Hepatocyte (in vitro differentiated cells): Measurements from ENCODE around the gene ORM2. TPM values are rescaled to one million over a fixed set of nuclear protein-coding genes. Genes with fewer than 3 reads are reported as not detected.

Experiments used
- DNase-seq: peaks from one replicate; pipeline ENCODE4 v3.0.0-alpha.2; 2016; ENCODE audit warnings: low spot score
- H2AFZ ChIP-seq: fragments of 200-600 bp; sonication (generic); 2 replicates; pipeline ENCODE4 v1.6.0; 2016; ENCODE audit warnings: antibody characterized with exemption, mild to moderate bottlenecking
- H3K27ac ChIP-seq: fragments of 200-600 bp; sonication (generic); 2 replicates; pipeline ENCODE4 v1.5.1; 2016; ENCODE audit warnings: mild to moderate bottlenecking
- H3K27me3 ChIP-seq: fragments of 200-600 bp; sonication (generic); 2 replicates; pipeline ENCODE4 v1.6.1; 2016
- H3K36me3 ChIP-seq: fragments of 200-600 bp; sonication (generic); replicated peaks from 2 replicates; pipeline ENCODE4 v1.5.1; 2016; ENCODE audit warnings: low read depth; ENCODE audit not compliant: insufficient read depth
- H3K4me1 ChIP-seq: fragments of 200-600 bp; sonication (generic); 2 replicates; pipeline ENCODE4 v1.5.1; 2016; ENCODE audit warnings: mild to moderate bottlenecking, moderate library complexity; ENCODE audit not compliant: insufficient read depth
- H3K4me2 ChIP-seq: fragments of 200-600 bp; sonication (generic); 2 replicates; pipeline ENCODE4 v1.6.0; 2016
- H3K4me3 ChIP-seq: fragments of 200-600 bp; sonication (generic); 2 replicates; pipeline ENCODE4 v1.5.1; 2016; ENCODE audit warnings: mild to moderate bottlenecking
- H3K79me2 ChIP-seq: fragments of 200-600 bp; sonication (generic); 2 replicates; pipeline ENCODE4 v1.6.0; 2017; ENCODE audit warnings: mild to moderate bottlenecking
- H3K9me2 ChIP-seq: fragments of 200-600 bp; sonication (generic); replicated peaks from 2 replicates; pipeline ENCODE4 v1.6.0; 2017; ENCODE audit warnings: mild to moderate bottlenecking; ENCODE audit not compliant: insufficient read depth
- H3K9me3 ChIP-seq: fragments of 200-600 bp; sonication (generic); 2 replicates; pipeline ENCODE4 v1.5.1; 2016; ENCODE audit warnings: low read depth, mild to moderate bottlenecking
- H4K20me1 ChIP-seq: fragments of 200-600 bp; sonication (generic); 2 replicates; pipeline ENCODE4 v1.6.0; 2016; ENCODE audit warnings: mild to moderate bottlenecking; ENCODE audit not compliant: insufficient read depth, poor library complexity, severe bottlenecking
- CTCF ChIP-seq: fragments of 200-600 bp; sonication (generic); IDR thresholded peaks from 2 replicates; pipeline ENCODE4 v1.5.1; 2016; ENCODE audit warnings: antibody characterized with exemption, mild to moderate bottlenecking; ENCODE audit not compliant: poor library complexity
- EZH2 ChIP-seq: fragments of 200-600 bp; sonication (generic); IDR thresholded peaks from 2 replicates; pipeline ENCODE4 v1.6.1; 2016; ENCODE audit warnings: antibody characterized with exemption, mild to moderate bottlenecking, borderline replicate concordance
- EZH2phosphoT487 ChIP-seq: fragments of 200-600 bp; sonication (generic); IDR thresholded peaks from one replicate; pipeline ENCODE4 v1.6.1; 2018; ENCODE audit warnings: antibody characterized with exemption, mild to moderate bottlenecking, low read depth, moderate library complexity; ENCODE audit not compliant: unreplicated experiment, severe bottlenecking
- WGBS: methylation state at CpG from one replicate; pipeline ENCODE4 v1.1.6; 2016; ENCODE audit warnings: low lambda C conversion rate; ENCODE audit errors: missing lambda C conversion rate; 5-methylcytosine and 5-hydroxymethylcytosine counted together
- polyA plus RNA-seq: library from polyadenylated mRNA; unstranded; fragments of >200 nt; fragmentation: Nextera tagmentation; extraction: Ambion mirVana; gene quantifications from 2 replicates; pipeline ENCODE4 v1.2.1, GENCODE V29; 2016
- total RNA-seq: library from RNA; depleted of rRNA; stranded (reverse); fragments of >200 nt; gene quantifications from 2 replicates; pipeline ENCODE4 v1.2.3, GENCODE V29; 2014

ORM2 gene
- total and polyA plus RNA-seq, 2 experiments from 2014 or later: 52.0 to 136 TPM

DNA sequence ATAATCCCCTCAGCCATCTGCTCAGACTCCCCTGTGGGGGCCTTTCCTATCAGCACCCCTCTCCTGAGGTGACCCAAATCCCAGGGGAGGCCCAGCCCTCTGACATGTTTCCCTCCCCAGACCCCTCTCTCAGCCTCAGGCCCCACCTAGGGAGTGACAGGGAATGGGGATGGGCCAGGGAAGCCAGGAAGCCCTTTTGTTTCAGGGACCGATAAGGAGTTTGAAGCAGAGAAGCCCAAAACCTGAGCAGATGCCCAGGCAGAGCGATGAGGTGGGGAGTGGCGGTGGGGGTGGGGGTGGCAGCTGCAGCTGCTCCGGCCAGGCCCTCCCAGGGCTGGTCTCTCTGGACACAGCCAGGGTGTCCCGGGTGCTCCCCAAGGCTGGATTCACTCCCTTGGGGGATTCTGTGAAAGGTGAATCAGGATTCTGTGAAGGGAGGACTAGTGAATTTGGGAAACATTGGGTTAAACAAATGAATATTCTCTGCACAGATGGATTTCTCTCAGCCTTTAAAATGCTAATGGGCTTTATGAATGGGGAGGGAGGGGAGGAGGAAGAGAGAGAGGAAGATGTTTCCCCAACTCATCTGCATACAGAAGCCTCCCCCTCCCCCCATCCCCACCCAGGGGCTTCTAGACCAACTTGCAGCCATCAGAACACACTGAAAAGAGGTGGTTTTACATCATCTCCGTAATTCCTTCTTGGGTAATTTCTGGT lies 40.7 kb downstream of the ORM2 start:
- Histone ChIP-seq H3K79me2 (no peaks in the 10 kb centered on the region), H3K4me2 (no peak overlapping the region), H3K36me3 (no peaks in the 10 kb centered on the region), H3K27ac (no peak overlapping the region), H3K4me1 (peaks cover 21% of the 10 kb centered on the region), H3K9me2 (no peaks in the 10 kb centered on the region), H3K9me3 (no peaks in the 10 kb centered on the region), H3K4me3 (no peak overlapping the region), H4K20me1 (no peaks in the 10 kb centered on the region), H2AFZ (no peak overlapping the region), H3K27me3 (no peaks in the 10 kb centered on the region)
- DNase-seq: no peak
- 65% methylated on average over 5 of the region's 6 CpGs for WGBS
- TF ChIP-seq CTCF (no peak), EZH2 (no peak), EZH2phosphoT487 (no peak)

- WGBS: 88% methylated on average over 4 of the region's 4 CpGs
- H3K4me3 ChIP-seq: no peak overlapping the region
- H2AFZ ChIP-seq: no peak overlapping the region
- H3K27me3 ChIP-seq: no peaks in the 10 kb centered on the region
- peaks cover 15% of the 10 kb centered on the region for H3K4me1 ChIP-seq
- H3K36me3 ChIP-seq: no peaks in the 10 kb centered on the region
- H3K4me2 ChIP-seq: no peak overlapping the region
- H4K20me1 ChIP-seq: no peaks in the 10 kb centered on the region
- TF ChIP-seq EZH2 (no peak), CTCF (no peak), EZH2phosphoT487 (no peak)
- no peak for DNase-seq
- H3K27ac ChIP-seq: no peak overlapping the region
- no peaks in the 10 kb centered on the region for H3K9me3 ChIP-seq
- H3K79me2 ChIP-seq: no peaks in the 10 kb centered on the region
- no peaks in the 10 kb centered on the region for H3K9me2 ChIP-seq
These were observed 41.3 kb downstream of the ORM2 start for GRCh38 chr9:114370968-114371320.

GRCh38 chr9:114371343-114371944 lies 41.8 kb downstream of the ORM2 start:
- Histone ChIP-seq H3K4me1 (peaks cover 13% of the 10 kb centered on the region), H3K9me2 (no peaks in the 10 kb centered on the region), H4K20me1 (no peaks in the 10 kb centered on the region), H3K4me2 (no peak overlapping the region), H3K4me3 (no peak overlapping the region), H3K27ac (no peak overlapping the region), H3K27me3 (no peaks in the 10 kb centered on the region), H3K79me2 (no peaks in the 10 kb centered on the region), H3K36me3 (no peaks in the 10 kb centered on the region), H3K9me3 (no peaks in the 10 kb centered on the region), H2AFZ (no peak overlapping the region)
- WGBS: 95% methylated on average over 7 of the region's 7 CpGs
- no peak for DNase-seq
- TF ChIP-seq CTCF (no peak), EZH2 (no peak), EZH2phosphoT487 (no peak)
